ENCODE results near the gene SRA1. TPM values are rescaled to one million over a fixed set of nuclear protein-coding genes. Genes with fewer than 3 reads are reported as not detected.

SRA1 gene
- total RNA-seq, 1 experiment from 2014 or later = 37.8 TPM

GRCh38 chr5:140524003-140524402, 33.3 kb downstream of the SRA1 start:
- H3K27me3 Mint-ChIP-seq (ENCODE audit: low read depth) = no peaks in the 10 kb centered on the region
- H3K4me1 Mint-ChIP-seq = no peaks in the 10 kb centered on the region
- peaks cover 4% of the 10 kb centered on the region; the same call in 1 of the 2 replicates for H3K9me3 Mint-ChIP-seq
- TF ChIP-seq GTF2I (CRISPR knock-in tag; conservative IDR thresholded peaks at IDR 0.05) (no peak), MXD4 (CRISPR knock-in tag; IDR thresholded peaks at IDR 0.05; ENCODE audit: borderline replicate concordance) (no peak), ZNF121 (CRISPR knock-in tag; IDR thresholded peaks at IDR 0.05) (no peak), ZNF219 (CRISPR knock-in tag; IDR thresholded peaks at IDR 0.05; ENCODE audit: borderline replicate concordance) (no peak), STAT6 (CRISPR knock-in tag; conservative IDR thresholded peaks at IDR 0.05; ENCODE audit: low read depth) (no peak), NFYB (CRISPR knock-in tag; conservative IDR thresholded peaks at IDR 0.05; ENCODE audit: low read depth) (no peak), ETV6 (CRISPR knock-in tag; IDR thresholded peaks at IDR 0.05) (no peak), TCF7 (CRISPR knock-in tag; IDR thresholded peaks at IDR 0.05; ENCODE audit: low read depth) (no peak)
- ATAC-seq (no peak), DNase-seq (ENCODE audit: low spot score) (no peak)
- H3K36me3 Mint-ChIP-seq = peaks cover 45% of the 10 kb centered on the region
- ChIA-PET POLR2A (no interaction called here), CTCF (no interaction called here)
- H3K27ac Mint-ChIP-seq = no peak overlapping the region
- H3K4me3 Mint-ChIP-seq = no peak overlapping the region

DNA sequence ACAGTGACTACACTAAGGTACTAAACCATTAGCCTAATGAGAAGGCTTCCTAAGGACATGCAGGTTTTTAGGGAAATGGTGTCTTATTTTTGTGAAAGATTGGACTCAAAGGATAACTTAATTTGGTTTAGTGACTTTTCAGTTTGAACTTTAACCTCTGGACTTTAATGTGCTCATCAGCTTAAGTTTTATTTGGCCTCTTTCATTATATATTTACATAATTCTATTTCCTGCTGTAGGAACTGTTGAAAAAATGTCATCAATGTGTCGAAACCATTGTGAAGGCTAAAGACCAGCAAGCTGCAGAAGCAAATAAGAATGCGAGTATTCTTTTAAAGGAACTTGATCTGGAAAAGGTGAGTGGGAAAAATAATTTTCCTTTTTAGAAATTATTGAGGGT, 44.1 kb downstream of the SRA1 start:
- no peak for DNase-seq (ENCODE audit: low spot score)
- ATAC-seq = no peak
- Mint-ChIP-seq H3K4me3 (no peak overlapping the region), H3K27ac (no peak overlapping the region), H3K9me3 (no peaks in the 10 kb centered on the region), H3K27me3 (ENCODE audit: low read depth) (no peaks in the 10 kb centered on the region), H3K36me3 (peaks cover 57% of the 10 kb centered on the region), H3K4me1 (no peaks in the 10 kb centered on the region)
- ChIA-PET POLR2A (interaction anchor here (0.7 kb wide), 1 partner anchor 35 kb away, joined by 3 read pairs; no protein-coding TSS in a partner anchor), CTCF (no interaction called here)
- no peak for TF ChIP-seq HMGA2 (CRISPR knock-in tag; IDR thresholded peaks at IDR 0.05)
- TF ChIP-seq CREM (CRISPR knock-in tag; IDR thresholded peaks at IDR 0.05) = no peak
- TF ChIP-seq KAT7 (CRISPR knock-in tag; IDR thresholded peaks at IDR 0.05; ENCODE audit: borderline replicate concordance) = no peak

GRCh38 chr5:140509898-140510297, 47.4 kb downstream of the SRA1 start:
- Mint-ChIP-seq H3K27me3 (ENCODE audit: low read depth) (no peaks in the 10 kb centered on the region), H3K27ac (no peak overlapping the region), H3K9me3 (no peaks in the 10 kb centered on the region), H3K4me1 (no peaks in the 10 kb centered on the region), H3K4me3 (no peak overlapping the region), H3K36me3 (peaks cover 67% of the 10 kb centered on the region)
- CTCF ChIA-PET = interaction anchor here (1.3 kb wide), 1 partner anchor 137 kb away, joined by 3 read pairs; no protein-coding TSS in a partner anchor
- ATAC-seq (no peak), DNase-seq (ENCODE audit: low spot score) (no peak)
- POLR2A ChIA-PET = no interaction called here
- TF ChIP-seq MYBL2 (CRISPR knock-in tag; IDR thresholded peaks at IDR 0.05) (no peak), ZNF232 (CRISPR knock-in tag; IDR thresholded peaks at IDR 0.05) (no peak), ZNF512 (CRISPR knock-in tag; IDR thresholded peaks at IDR 0.05; ENCODE audit: borderline replicate concordance) (no peak), HMGXB4 (CRISPR knock-in tag; IDR thresholded peaks at IDR 0.05) (no peak), SP1 (CRISPR knock-in tag; conservative IDR thresholded peaks at IDR 0.05) (no peak)
- TF ChIP-seq, protein P1, sequence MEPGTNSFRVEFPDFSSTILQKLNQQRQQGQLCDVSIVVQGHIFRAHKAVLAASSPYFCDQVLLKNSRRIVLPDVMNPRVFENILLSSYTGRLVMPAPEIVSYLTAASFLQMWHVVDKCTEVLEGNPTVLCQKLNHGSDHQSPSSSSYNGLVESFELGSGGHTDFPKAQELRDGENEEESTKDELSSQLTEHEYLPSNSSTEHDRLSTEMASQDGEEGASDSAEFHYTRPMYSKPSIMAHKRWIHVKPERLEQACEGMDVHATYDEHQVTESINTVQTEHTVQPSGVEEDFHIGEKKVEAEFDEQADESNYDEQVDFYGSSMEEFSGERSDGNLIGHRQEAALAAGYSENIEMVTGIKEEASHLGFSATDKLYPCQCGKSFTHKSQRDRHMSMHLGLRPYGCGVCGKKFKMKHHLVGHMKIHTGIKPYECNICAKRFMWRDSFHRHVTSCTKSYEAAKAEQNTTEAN (CRISPR knock-in tag; IDR thresholded peaks at IDR 0.05) = no peak
- TF ChIP-seq, protein P2, sequence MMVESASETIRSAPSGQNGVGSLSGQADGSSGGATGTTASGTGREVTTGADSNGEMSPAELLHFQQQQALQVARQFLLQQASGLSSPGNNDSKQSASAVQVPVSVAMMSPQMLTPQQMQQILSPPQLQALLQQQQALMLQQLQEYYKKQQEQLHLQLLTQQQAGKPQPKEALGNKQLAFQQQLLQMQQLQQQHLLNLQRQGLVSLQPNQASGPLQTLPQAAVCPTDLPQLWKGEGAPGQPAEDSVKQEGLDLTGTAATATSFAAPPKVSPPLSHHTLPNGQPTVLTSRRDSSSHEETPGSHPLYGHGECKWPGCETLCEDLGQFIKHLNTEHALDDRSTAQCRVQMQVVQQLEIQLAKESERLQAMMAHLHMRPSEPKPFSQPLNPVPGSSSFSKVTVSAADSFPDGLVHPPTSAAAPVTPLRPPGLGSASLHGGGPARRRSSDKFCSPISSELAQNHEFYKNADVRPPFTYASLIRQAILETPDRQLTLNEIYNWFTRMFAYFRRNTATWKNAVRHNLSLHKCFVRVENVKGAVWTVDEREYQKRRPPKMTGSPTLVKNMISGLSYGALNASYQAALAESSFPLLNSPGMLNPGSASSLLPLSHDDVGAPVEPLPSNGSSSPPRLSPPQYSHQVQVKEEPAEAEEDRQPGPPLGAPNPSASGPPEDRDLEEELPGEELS (CRISPR knock-in tag; IDR thresholded peaks at IDR 0.05) = no peak
